Measurements from ENCODE around the gene CACNA1C.

- no peak for TF ChIP-seq CTCF (conservative IDR thresholded peaks at IDR 0.05 in 1 of 2, IDR thresholded peaks at IDR 0.05 in 1 of 2; ENCODE audit: extremely low read depth in 1 of 2, insufficient read depth in 1 of 2, low read depth in 1 of 2, low read length in 2 of 2)
- no peak for TF ChIP-seq EZH2 (IDR thresholded peaks at IDR 0.05; ENCODE audit: borderline replicate concordance, low read length)
Measured at GRCh38 chr12:2675776-2676175, 623.0 kb downstream of the CACNA1C start.
